Body of pancreas (tissue), 4 donors: ENCODE measurements around the gene MSANTD3. TPM values are rescaled to one million over a fixed set of nuclear protein-coding genes. Genes with fewer than 3 reads are reported as not detected.

Experiments used
- ATAC-seq: fragments of 150-250 bp; one replicate; pipeline ENCODE4 v1.9.1; 2016
- DNase-seq, 4 donors: peaks; one replicate each; pipeline ENCODE4 v3.0.0-alpha.2; 2019
- H3K27ac ChIP-seq, 4 donors: fragments of 200-600 bp; sonication (generic); 1 replicate in 3 of 4; 2 replicates in 1 of 4; pipeline versions ENCODE4 v1.5.1 to v1.6.1; 2016 to 2019; ENCODE audit warnings: mild to moderate bottlenecking in 1 of 4, mixed read lengths in 1 of 4, moderate library complexity in 1 of 4
- H3K27me3 ChIP-seq, 2 donors: fragments of 200-600 bp; sonication (generic); one replicate each; pipeline ENCODE4 v1.6.0; 2016; ENCODE audit warnings: mild to moderate bottlenecking in 1 of 2
- H3K36me3 ChIP-seq, 2 donors: fragments of 200-600 bp; sonication (generic); replicated peaks in 1 of 2; 2 replicates each; pipeline ENCODE4 v1.5.1; 2016; ENCODE audit warnings: low read depth in 2 of 2; ENCODE audit not compliant: insufficient read depth in 1 of 2
- H3K4me1 ChIP-seq: fragments of 200-600 bp; sonication (generic); one replicate; pipeline ENCODE4 v1.6.0; 2016
- H3K4me3 ChIP-seq, 2 donors: fragments of 200-600 bp; sonication (generic); 1 replicate in 1 of 2; 2 replicates in 1 of 2; pipeline ENCODE4 v1.5.1; 2016 to 2019
- H3K9me3 ChIP-seq, 3 donors: fragments of 200-600 bp; sonication (generic); 1 replicate in 2 of 3; 2 replicates in 1 of 3; pipeline ENCODE4 v1.5.1; 2016
- POLR2A ChIP-seq, 3 donors: fragments of 450-650 bp; IDR thresholded peaks; one replicate each; pipeline ENCODE4 v1.6.1; 2016; ENCODE audit warnings: antibody characterized with exemption in 3 of 3, mild to moderate bottlenecking in 2 of 3
- WGBS, 2 donors: methylation state at CpG; one replicate each; pipeline ENCODE4 v1.1.5; 2017; 5-methylcytosine and 5-hydroxymethylcytosine counted together
- intact Hi-C: fragments of 100-400 bp; cut with DNase I; formaldehyde crosslinking; loops from one replicate; pipeline ENCODE4 v1.15.1; 2023
- total RNA-seq, 2 donors: library from RNA; depleted of rRNA; stranded (reverse); fragments of >200 nt; gene quantifications; one replicate each; pipeline ENCODE4 v1.1.0, GENCODE V29; 2016
- TF ChIP-seq, protein P1 (sequence below), 7 experiments: fragments of 450-650 bp in 4 of 7; fragments of 200-600 bp in 3 of 7; sonication (generic) in 3 of 7; IDR thresholded peaks; one replicate each; pipeline ENCODE4 v1.5.1; 2016 to 2019; ENCODE audit warnings: antibody characterized with exemption in 7 of 7

MSANTD3 gene
- total RNA-seq, 2 donors from 2014 or later, result 8.8 to 21.8 TPM

- Histone ChIP-seq H3K4me1 (peaks cover 13% of the 10 kb centered on the region), H3K4me3 (no peak overlapping the region), H3K36me3 (no peaks in the 10 kb centered on the region), H3K27me3 (no peaks in the 10 kb centered on the region), H3K27ac (no peak overlapping the region), H3K9me3 (no peaks in the 10 kb centered on the region)
- intact Hi-C loops, result no loop called here
- TF ChIP-seq, protein P1, sequence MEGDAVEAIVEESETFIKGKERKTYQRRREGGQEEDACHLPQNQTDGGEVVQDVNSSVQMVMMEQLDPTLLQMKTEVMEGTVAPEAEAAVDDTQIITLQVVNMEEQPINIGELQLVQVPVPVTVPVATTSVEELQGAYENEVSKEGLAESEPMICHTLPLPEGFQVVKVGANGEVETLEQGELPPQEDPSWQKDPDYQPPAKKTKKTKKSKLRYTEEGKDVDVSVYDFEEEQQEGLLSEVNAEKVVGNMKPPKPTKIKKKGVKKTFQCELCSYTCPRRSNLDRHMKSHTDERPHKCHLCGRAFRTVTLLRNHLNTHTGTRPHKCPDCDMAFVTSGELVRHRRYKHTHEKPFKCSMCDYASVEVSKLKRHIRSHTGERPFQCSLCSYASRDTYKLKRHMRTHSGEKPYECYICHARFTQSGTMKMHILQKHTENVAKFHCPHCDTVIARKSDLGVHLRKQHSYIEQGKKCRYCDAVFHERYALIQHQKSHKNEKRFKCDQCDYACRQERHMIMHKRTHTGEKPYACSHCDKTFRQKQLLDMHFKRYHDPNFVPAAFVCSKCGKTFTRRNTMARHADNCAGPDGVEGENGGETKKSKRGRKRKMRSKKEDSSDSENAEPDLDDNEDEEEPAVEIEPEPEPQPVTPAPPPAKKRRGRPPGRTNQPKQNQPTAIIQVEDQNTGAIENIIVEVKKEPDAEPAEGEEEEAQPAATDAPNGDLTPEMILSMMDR (IDR thresholded peaks at IDR 0.05), result no peak
- no peak for TF ChIP-seq POLR2A (IDR thresholded peaks at IDR 0.05)
- ATAC-seq (no peak), DNase-seq (no peak)
- WGBS, 2 donors, result 96% methylated on average over 6 of the region's 6 CpGs
Observed at GRCh38 chr9:100468041-100468440, 41.1 kb downstream of the MSANTD3 start.

- Histone ChIP-seq H3K4me3 (no peak overlapping the region), H3K36me3 (no peaks in the 10 kb centered on the region), H3K27ac (no peak overlapping the region), H3K27me3 (peaks cover 0 to 4% of the 10 kb centered on the region in 2 donors), H3K9me3 (no peaks in the 10 kb centered on the region), H3K4me1 (peaks cover 10% of the 10 kb centered on the region)
- no peak for ATAC-seq
- TF ChIP-seq, protein P1 (IDR thresholded peaks at IDR 0.05), result no peak
- TF ChIP-seq POLR2A (IDR thresholded peaks at IDR 0.05), result no peak
- intact Hi-C loops, result no loop called here
- 69 to 100% methylated on average over 3 of the region's 3 CpGs for WGBS, 2 donors
- DNase-seq, result no peak
Observed at GRCh38 chr9:100472268-100472667, 45.3 kb downstream of the MSANTD3 start.

DNA sequence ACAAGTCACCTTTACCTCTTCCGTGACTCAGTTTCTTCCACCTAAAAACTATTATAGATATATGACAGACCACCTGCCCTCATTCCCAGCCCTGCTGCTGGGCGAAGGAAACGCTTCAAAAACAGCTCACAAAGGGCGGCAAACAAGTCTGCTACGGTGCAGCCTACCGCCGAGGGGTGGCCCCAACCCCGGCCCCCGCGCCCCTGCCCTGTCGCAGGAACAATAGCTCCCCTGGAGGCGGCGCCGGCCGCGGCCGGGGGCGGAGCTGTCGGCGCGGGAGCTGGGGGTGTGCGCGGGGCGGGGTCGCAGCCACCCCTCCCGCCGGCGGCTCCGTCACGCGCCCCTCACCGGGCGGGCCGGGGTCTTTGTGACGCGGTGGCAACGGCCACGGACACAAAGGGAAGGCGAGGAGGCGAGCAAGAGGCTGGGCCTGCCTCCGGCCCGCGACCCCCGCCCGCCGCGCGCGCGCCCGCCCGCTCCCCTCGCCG is 45.9 kb downstream of the MSANTD3 start, which contains the start of gene TMEFF1:
TSS of gene TMEFF1 (plus strand) at position 362 of the 488 bp plus-strand sequence. CDS start 396 bp downstream, outside the sequence.
- DNase-seq, result peak; percentile 26 to 61 (median 28)
- TF ChIP-seq, protein P1 (IDR thresholded peaks at IDR 0.05), result peak in 1 of 7 experiments; percentile 18
- TF ChIP-seq POLR2A (IDR thresholded peaks at IDR 0.05), result no peak
- ATAC-seq, result peak; percentile 68
- Histone ChIP-seq H3K27ac (no peak within 1 kb of the TSS), H3K4me3 (peak within 1 kb of the TSS in 1 of 2 donors; percentile 43), H3K9me3 (no peaks in the 10 kb centered on the region), H3K27me3 (peaks cover 0 to 4% of the 10 kb centered on the region in 2 donors), H3K4me1 (peaks cover 10% of the 10 kb centered on the region), H3K36me3 (no peaks in the 10 kb centered on the region)
- intact Hi-C loops, result no loop called here
- WGBS, 2 donors, result 3 to 8% methylated on average over 7 to 26 of the region's 54 CpGs

- no peak overlapping the region for H3K27ac ChIP-seq
- DNase-seq, result peak; percentile 7 to 26 (median 22)
Observed at GRCh38 chr9:100473276-100474081, 46.5 kb downstream of the MSANTD3 start.

More at GRCh38 chr9:100473276-100474081, 46.5 kb downstream of the MSANTD3 start:
- TF ChIP-seq, protein P1 (IDR thresholded peaks at IDR 0.05), result no peak
- TF ChIP-seq POLR2A (IDR thresholded peaks at IDR 0.05), result peak in 1 of 3 donors; percentile 11
- intact Hi-C loops, result no loop called here
- Histone ChIP-seq H3K36me3 (no peaks in the 10 kb centered on the region), H3K9me3 (no peaks in the 10 kb centered on the region), H3K4me3 (peak overlapping the region in 1 of 2 donors; percentile 43), H3K27me3 (peaks cover 0 to 4% of the 10 kb centered on the region in 2 donors), H3K4me1 (peaks cover 10% of the 10 kb centered on the region)
- WGBS, 2 donors, result 0 to 1% methylated on average over 25 to 75 of the region's 108 CpGs
- ATAC-seq, result peak; percentile 72
